Skeletal muscle tissue (tissue), 4 donors: ENCODE data around the gene ISG15. TPM values are rescaled to one million over a fixed set of nuclear protein-coding genes. Genes with fewer than 3 reads are reported as not detected.
"Not testable (repeated sequence)": the region's sequence is repeated elsewhere in the genome, so short reads cannot be mapped to it uniquely, and the experiment has no call there.

Experiments used
- H3K27ac ChIP-seq: one replicate; pipeline ENCODE4 v1.7.0; 2013; ENCODE audit warnings: mild to moderate bottlenecking, low read depth, low read length, inconsistent platforms
- H3K27me3 ChIP-seq, 3 donors: one replicate each; pipeline ENCODE4 v1.7.0; 2013; ENCODE audit warnings: low read length in 3 of 3; ENCODE audit not compliant: control insufficient read depth in 3 of 3, insufficient read depth in 3 of 3
- H3K36me3 ChIP-seq, 3 donors: one replicate each; pipeline ENCODE4 v1.7.0; 2013; ENCODE audit warnings: low read length in 3 of 3; ENCODE audit not compliant: control insufficient read depth in 3 of 3, insufficient read depth in 3 of 3
- H3K4me1 ChIP-seq, 3 donors: one replicate each; pipeline ENCODE4 v1.7.0; 2013; ENCODE audit warnings: low read length in 3 of 3, mild to moderate bottlenecking in 3 of 3; ENCODE audit not compliant: control insufficient read depth in 3 of 3, insufficient read depth in 3 of 3
- H3K4me3 ChIP-seq, 3 donors: one replicate each; pipeline ENCODE4 v1.7.0; 2013; ENCODE audit warnings: low read length in 3 of 3
- H3K9ac ChIP-seq, 3 donors: one replicate each; pipeline ENCODE4 v1.7.0; 2013; ENCODE audit warnings: low read length in 3 of 3, mild to moderate bottlenecking in 3 of 3, moderate library complexity in 2 of 3, low read depth in 1 of 3
- H3K9me3 ChIP-seq, 3 donors: one replicate each; pipeline ENCODE4 v1.7.0; 2013; ENCODE audit warnings: low read length in 3 of 3; ENCODE audit not compliant: control insufficient read depth in 3 of 3
- total RNA-seq: library from RNA; depleted of rRNA; stranded (reverse); fragments of >200 nt; gene quantifications from one replicate; pipeline ENCODE4 v1.2.3, GENCODE V29; 2014
- donor health status: Osteomylitis.

ISG15 gene
- total RNA-seq, 1 donor from 2014 or later, result 23.5 TPM

DNA sequence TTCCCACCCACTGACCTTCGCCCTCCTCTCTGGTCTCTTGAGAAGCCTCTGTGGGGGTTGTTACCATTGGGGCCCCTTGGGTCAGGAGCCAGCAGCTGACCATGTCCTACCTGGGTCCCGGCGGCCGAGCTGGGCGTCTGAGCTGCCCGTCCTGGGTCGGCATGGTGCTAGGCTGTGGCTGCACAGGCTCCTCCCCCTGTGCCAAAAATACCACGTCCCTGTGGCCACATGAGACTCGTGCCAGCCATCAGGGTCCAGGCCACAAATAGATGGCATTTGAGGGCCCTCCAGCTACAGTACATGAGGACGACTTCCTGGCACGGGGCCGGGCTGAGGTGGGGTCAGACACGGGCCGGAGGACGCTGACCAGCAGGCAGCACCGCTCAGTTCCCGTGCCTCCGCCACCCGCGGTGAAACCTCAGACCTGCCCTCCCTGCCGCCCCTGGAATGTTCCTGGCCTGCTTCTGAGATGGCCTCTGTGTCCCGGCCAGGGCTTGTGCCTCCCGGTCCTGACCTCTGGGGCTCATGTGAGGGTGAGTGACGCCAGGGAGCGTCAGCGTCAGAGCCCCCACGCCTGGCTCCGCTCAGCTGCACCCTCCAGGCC lies 31.2 kb upstream of the ISG15 start, which contains the start of gene PERM1:
PERM1 (minus strand) TSS at position 139 of the 604 bp plus-strand sequence. CDS start 1,064 bp downstream, outside the sequence.
- peak within 1 kb of the TSS; percentile 99 for H3K27ac ChIP-seq
- peak within 1 kb of the TSS; percentile 97 to 100 (median 97) for H3K9ac ChIP-seq
- peak within 1 kb of the TSS; percentile 81 to 85 (median 83) for H3K4me3 ChIP-seq
- peaks cover 0 to 7% (median 3%) of the 10 kb centered on the region in 3 donors for H3K27me3 ChIP-seq
- H3K36me3 ChIP-seq, result peaks cover 5 to 29% (median 6%) of the 10 kb centered on the region in 3 donors
- no peaks in the 10 kb centered on the region for H3K9me3 ChIP-seq
- peaks cover 28 to 57% (median 35%) of the 10 kb centered on the region in 3 donors for H3K4me1 ChIP-seq

DNA sequence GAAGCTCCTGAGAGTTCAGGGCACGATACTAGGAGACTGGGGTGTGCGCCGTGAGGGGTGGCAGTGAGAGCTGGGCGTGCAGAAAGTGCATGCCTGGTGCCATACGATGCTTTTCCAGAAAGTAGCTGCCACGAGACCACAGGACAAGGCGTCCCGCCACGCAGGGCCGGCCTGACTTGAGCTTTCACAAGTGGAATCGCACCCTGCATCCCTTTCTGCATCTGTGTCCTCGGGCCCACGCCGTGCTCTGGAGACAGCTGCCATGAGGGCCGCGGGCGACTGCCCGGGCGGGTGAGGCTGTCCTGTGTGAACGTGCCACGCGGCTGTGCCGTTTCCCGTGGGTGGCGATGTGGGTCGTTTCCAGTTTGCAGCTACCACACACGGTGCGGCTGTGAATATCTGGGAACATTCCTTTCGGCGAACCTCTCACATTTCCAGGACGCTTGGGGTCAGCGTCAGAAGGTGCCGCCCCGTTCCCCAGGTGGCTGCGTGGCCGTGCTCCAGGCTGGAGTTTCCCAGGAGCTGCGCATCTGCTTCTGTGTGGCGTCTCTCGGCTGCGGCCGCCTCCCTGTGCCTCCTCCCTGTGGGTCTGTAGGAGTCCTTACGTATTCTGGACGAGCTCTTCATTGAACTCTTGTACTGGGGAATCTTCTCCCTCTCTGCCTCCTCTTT lies 30.4 kb upstream of the ISG15 start:
- Histone ChIP-seq H3K27ac (peak overlapping the region; percentile 99), H3K9ac (peak overlapping the region; percentile 89 to 100 (median 97)), H3K36me3 (peaks cover 5 to 29% (median 6%) of the 10 kb centered on the region in 3 donors), H3K27me3 (peaks cover 0 to 7% (median 3%) of the 10 kb centered on the region in 3 donors), H3K9me3 (no peaks in the 10 kb centered on the region), H3K4me3 (peak overlapping the region; percentile 63 to 83 (median 81)), H3K4me1 (peaks cover 28 to 57% (median 35%) of the 10 kb centered on the region in 3 donors)

DNA sequence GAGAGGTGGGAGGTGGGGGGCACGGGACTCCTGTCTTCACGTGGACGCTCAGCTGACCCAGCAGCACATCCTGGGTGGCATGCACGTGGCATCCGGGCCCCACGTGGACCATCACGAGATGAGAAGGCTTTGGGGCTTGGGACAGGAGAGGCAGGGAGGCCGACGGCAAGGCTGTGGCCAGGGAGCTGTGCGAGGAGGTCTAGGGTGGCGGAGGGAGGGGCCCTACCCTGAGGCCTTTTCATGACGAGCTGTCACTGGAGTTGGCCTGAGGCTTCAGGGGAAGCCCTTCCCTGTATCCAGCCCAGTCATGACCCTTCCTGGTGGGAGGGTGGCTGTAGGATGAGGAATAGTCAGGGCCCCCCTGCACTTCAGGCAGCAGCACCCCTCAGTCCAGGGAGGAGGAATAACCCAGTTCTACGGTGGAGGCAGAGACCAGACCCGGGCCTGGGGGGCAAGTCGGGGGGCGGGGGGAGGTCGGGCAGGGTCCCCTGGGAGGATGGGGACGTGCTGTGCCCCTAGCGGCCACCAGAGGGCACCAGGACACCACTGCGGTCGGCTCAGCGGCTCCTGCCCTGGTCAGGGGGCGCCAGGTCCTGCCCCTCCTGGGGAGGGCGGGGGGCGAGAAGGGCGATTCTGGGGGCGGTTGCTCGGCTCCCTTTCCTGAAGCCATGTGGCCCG lies 29.4 kb upstream of the ISG15 start:
- no peak overlapping the region for H3K27ac ChIP-seq
- H3K36me3 ChIP-seq, result peaks cover 5 to 20% (median 6%) of the 10 kb centered on the region in 3 donors
- H3K9me3 ChIP-seq, result no peaks in the 10 kb centered on the region
- peaks cover 0 to 3% (median 3%) of the 10 kb centered on the region in 3 donors for H3K27me3 ChIP-seq
- H3K4me1 ChIP-seq, result peaks cover 22 to 46% (median 31%) of the 10 kb centered on the region in 3 donors
- peak overlapping the region in 1 of 3 donors; percentile 81 for H3K4me3 ChIP-seq
- H3K9ac ChIP-seq, result peak overlapping the region in 1 of 3 donors; percentile 100

DNA sequence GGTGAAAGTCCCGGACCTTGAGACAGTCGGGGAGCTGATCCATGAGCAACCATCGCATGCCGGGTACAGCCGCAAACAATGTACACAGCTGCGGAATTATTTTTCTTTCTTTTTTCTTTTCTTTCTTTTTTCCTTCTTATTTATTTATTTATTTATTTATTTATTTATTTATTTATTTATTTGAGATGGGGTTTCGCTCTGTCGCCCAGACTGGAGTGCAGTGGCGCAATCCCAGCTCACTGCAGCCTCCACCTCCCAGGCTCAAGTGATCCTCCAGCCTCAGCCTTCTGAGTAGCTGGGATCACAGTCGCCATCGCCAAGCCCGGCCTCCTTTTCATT lies 28.9 kb upstream of the ISG15 start:
- H3K9ac ChIP-seq, result no peak overlapping the region
- peaks cover 5 to 15% (median 6%) of the 10 kb centered on the region in 3 donors for H3K36me3 ChIP-seq
- peaks cover 17 to 41% (median 31%) of the 10 kb centered on the region in 3 donors for H3K4me1 ChIP-seq
- H3K4me3 ChIP-seq, result no peak overlapping the region
- no peaks in the 10 kb centered on the region for H3K9me3 ChIP-seq
- H3K27me3 ChIP-seq, result peaks cover 0 to 3% (median 3%) of the 10 kb centered on the region in 3 donors
- no peak overlapping the region for H3K27ac ChIP-seq

DNA sequence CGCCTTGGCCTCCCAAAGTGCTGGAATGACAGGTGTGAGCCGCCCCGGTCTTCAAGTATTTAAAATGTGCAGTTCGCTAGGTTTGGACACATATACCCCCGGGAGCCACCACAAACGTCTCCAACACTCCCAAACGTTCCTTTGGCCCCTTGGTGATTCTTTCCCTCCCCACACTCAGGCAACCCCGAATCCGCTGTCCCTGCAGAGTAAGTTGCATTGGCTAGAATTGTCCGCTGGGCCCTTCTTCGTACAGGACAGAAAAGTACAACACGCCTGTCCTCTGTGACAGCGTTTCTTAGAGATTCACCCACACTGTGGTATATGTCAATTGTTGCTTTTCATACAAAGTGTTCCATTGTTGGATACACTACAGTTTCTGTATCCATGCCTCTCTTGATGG lies 28.2 kb upstream of the ISG15 start:
- peaks cover 0 to 8% (median 0%) of the 10 kb centered on the region in 3 donors for H3K36me3 ChIP-seq
- peaks cover 0 to 3% (median 3%) of the 10 kb centered on the region in 3 donors for H3K27me3 ChIP-seq
- H3K9me3 ChIP-seq, result no peaks in the 10 kb centered on the region
- no peak overlapping the region for H3K9ac ChIP-seq
- H3K4me1 ChIP-seq, result peaks cover 12 to 34% (median 31%) of the 10 kb centered on the region in 3 donors
- H3K27ac ChIP-seq, result no peak overlapping the region
- no peak overlapping the region for H3K4me3 ChIP-seq

DNA sequence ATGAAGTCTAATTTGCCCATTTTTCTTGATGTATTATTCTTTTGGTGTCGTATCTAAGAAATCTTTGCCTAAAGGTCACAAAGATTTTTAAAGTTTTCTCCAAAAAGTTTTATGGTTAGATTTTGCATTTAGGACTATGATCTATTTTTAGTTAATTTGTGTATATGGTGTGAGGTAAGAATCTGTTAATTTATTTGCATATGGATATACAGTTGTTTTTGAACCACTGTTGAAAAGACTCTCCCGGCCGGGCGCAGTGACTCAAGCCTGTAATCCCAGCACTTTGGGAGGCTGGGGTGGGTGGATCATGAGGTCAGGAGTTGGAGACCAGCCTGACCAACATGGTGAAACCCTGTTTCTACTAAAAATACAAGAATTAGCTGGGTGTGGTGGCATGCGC lies 25.2 kb upstream of the ISG15 start:
- not testable (repeated sequence) for H3K9me3 ChIP-seq, H3K27ac ChIP-seq, H3K4me3 ChIP-seq, H3K27me3 ChIP-seq, H3K4me1 ChIP-seq, H3K36me3 ChIP-seq, H3K9ac ChIP-seq

DNA sequence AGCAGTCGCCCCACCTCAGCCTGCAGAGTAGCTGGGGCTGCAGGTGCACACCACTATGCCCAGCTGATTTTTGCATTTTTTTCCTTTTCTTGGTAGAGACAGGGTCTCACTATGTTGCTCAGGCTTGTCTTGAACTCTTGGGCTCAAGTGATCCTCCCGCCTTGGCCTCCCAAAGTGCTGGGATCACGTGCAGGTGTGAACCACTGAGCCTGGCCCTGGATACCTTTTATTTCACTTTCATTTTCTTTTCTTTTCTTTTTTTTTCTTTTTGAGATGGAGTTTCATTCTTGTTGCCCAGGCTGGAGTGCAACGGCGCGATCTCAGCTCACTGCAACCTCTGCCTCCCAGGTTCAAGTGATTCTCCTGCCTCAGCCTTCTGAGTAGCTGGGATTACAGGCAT lies 22.0 kb upstream of the ISG15 start:
- not testable (repeated sequence) for H3K4me3 ChIP-seq, H3K9ac ChIP-seq, H3K36me3 ChIP-seq

DNA sequence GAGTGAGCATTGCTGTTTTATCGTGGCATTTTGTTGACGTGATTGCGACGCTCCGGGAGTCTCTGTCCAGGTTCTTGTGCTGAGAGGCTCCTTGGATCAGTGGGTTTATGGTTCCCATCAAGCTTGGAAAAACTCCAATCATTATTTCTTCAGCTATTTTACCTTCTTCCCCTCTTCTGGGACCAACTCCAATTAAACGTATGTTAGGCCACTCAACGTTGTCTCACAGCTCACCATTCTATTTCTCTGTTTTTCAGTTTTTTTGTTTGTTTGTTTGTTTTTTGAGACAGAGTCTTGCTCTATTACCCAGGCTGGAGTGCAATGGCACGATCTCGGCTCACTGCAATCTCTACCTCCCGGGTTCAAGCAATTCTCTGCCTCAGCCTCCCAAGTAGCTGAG lies 21.4 kb upstream of the ISG15 start:
- H3K36me3 ChIP-seq, result no peaks in the 10 kb centered on the region
- H3K27ac ChIP-seq, result no peak overlapping the region
- H3K4me1 ChIP-seq, result no peaks in the 10 kb centered on the region
- peaks cover 0 to 2% (median 0%) of the 10 kb centered on the region in 3 donors for H3K9me3 ChIP-seq
- no peak overlapping the region for H3K9ac ChIP-seq
- H3K4me3 ChIP-seq, result no peak overlapping the region
- no peaks in the 10 kb centered on the region for H3K27me3 ChIP-seq

More for the DNA sequence above, 22.0 kb upstream of the ISG15 start:
- H3K27ac ChIP-seq, H3K4me1 ChIP-seq, H3K27me3 ChIP-seq, H3K9me3 ChIP-seq: not testable (repeated sequence)

DNA sequence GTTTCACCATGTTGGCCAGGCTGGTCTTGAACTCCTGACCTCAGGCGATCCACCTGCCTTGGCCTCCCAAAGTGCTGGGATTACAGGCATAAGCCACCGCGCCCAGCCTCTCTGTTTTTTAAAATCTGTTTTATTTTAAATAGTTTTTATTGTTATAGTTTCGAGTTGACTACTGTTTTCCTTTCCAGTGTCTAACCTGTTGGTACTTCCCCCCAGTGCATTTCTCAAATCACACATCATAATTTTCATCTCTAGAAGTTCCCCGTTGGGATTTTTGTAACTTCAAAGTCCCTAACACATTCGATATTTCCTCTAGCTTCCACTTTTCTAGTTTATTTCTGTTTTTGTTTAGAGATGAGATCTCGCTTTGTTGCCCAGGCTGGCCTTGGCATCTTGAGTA lies 20.9 kb upstream of the ISG15 start:
- Histone ChIP-seq H3K4me3 (no peak overlapping the region), H3K9ac (no peak overlapping the region), H3K27ac (no peak overlapping the region), H3K4me1 (no peaks in the 10 kb centered on the region), H3K9me3 (peaks cover 0 to 2% (median 0%) of the 10 kb centered on the region in 3 donors), H3K36me3 (no peaks in the 10 kb centered on the region), H3K27me3 (peaks cover 2 to 3% (median 3%) of the 10 kb centered on the region in 3 donors)
